ENCODE data around the gene TREML1. TPM values are rescaled to one million over a fixed set of nuclear protein-coding genes. Genes with fewer than 3 reads are reported as not detected.

Gene TREML1
- total RNA-seq, 6 donors from 2014 or later: 2.6 to 6.3 (median 4.4) TPM; not detected in 2

GRCh38 chr6:41167173-41167963, 13.2 kb upstream of the TREML1 start:
- no peaks in the 10 kb centered on the region for H3K9me3 ChIP-seq
- WGBS, 2 donors: 58 to 63% methylated on average over 5 of the region's 5 CpGs
- no peak overlapping the region for H3K4me3 ChIP-seq
- no peak overlapping the region for H3K27ac ChIP-seq
- ATAC-seq (ENCODE audit: low FRiP score in 2 of 2) (no peak), DNase-seq (no peak)
- no peaks in the 10 kb centered on the region for H3K27me3 ChIP-seq
- no peaks in the 10 kb centered on the region for H3K36me3 ChIP-seq
- no peak for TF ChIP-seq POLR2A (IDR thresholded peaks at IDR 0.05)
- no peak for TF ChIP-seq POLR2AphosphoS5 (IDR thresholded peaks at IDR 0.05)
- TF ChIP-seq CTCF (IDR thresholded peaks at IDR 0.05): no peak
- TF ChIP-seq EP300 (IDR thresholded peaks at IDR 0.05): no peak
- no peaks in the 10 kb centered on the region for H3K4me1 ChIP-seq

GRCh38 chr6:41164551-41165120, 10.5 kb upstream of the TREML1 start:
- no peaks in the 10 kb centered on the region for H3K36me3 ChIP-seq
- 79 to 83% methylated on average over 4 of the region's 4 CpGs for WGBS, 2 donors
- H3K9me3 ChIP-seq: no peaks in the 10 kb centered on the region
- TF ChIP-seq EP300 (IDR thresholded peaks at IDR 0.05) (no peak), POLR2AphosphoS5 (IDR thresholded peaks at IDR 0.05) (no peak), POLR2A (IDR thresholded peaks at IDR 0.05) (no peak), CTCF (IDR thresholded peaks at IDR 0.05) (no peak)
- H3K27ac ChIP-seq: no peak overlapping the region
- no peaks in the 10 kb centered on the region for H3K4me1 ChIP-seq
- H3K4me3 ChIP-seq: no peak overlapping the region
- H3K27me3 ChIP-seq: no peaks in the 10 kb centered on the region
- DNase-seq: no peak
- no peak for ATAC-seq (ENCODE audit: low FRiP score in 2 of 2)

- no peak for ATAC-seq (ENCODE audit: low FRiP score in 2 of 2)
- Histone ChIP-seq H3K27me3 (no peaks in the 10 kb centered on the region), H3K27ac (no peak overlapping the region), H3K36me3 (no peaks in the 10 kb centered on the region), H3K9me3 (no peaks in the 10 kb centered on the region), H3K4me1 (peaks cover 0 to 6% (median 2%) of the 10 kb centered on the region in 4 donors), H3K4me3 (no peak overlapping the region)
- 100% methylated on average over 1 of the region's 1 CpG; no CpG with 5 or more reads in 1 of the 2 donors for WGBS, 2 donors
- DNase-seq: no peak
- TF ChIP-seq CTCF (IDR thresholded peaks at IDR 0.05): no peak
- TF ChIP-seq POLR2A (IDR thresholded peaks at IDR 0.05): no peak
- TF ChIP-seq EP300 (IDR thresholded peaks at IDR 0.05): no peak
- no peak for TF ChIP-seq POLR2AphosphoS5 (IDR thresholded peaks at IDR 0.05)
Observed at GRCh38 chr6:41163419-41163717, 9.2 kb upstream of the TREML1 start.

GRCh38 chr6:41162687-41163418, 8.7 kb upstream of the TREML1 start, which contains the start of gene TREM2:
Gene TREM2, minus strand, starts transcription at chr6:41163116. Its CDS starts 34 bp downstream, at chr6:41163082.
- H3K4me3 ChIP-seq: peak within 1 kb of the TSS in 2 of 4 donors; percentile 14 to 31
- H3K27me3 ChIP-seq: no peaks in the 10 kb centered on the region
- H3K4me1 ChIP-seq: peaks cover 0 to 6% (median 2%) of the 10 kb centered on the region in 4 donors
- H3K27ac ChIP-seq: no peak within 1 kb of the TSS
- WGBS, 2 donors: 63 to 82% methylated on average over 9 to 10 of the region's 10 CpGs
- DNase-seq (peak in 1 of 2 donors; percentile 30), ATAC-seq (ENCODE audit: low FRiP score in 2 of 2) (peak in 1 of 2 donors; percentile 43)
- H3K36me3 ChIP-seq: no peaks in the 10 kb centered on the region
- no peaks in the 10 kb centered on the region for H3K9me3 ChIP-seq
- TF ChIP-seq EP300 (IDR thresholded peaks at IDR 0.05): no peak
- TF ChIP-seq POLR2A (IDR thresholded peaks at IDR 0.05): no peak
- TF ChIP-seq POLR2AphosphoS5 (IDR thresholded peaks at IDR 0.05): no peak
- no peak for TF ChIP-seq CTCF (IDR thresholded peaks at IDR 0.05)

Data from upper lobe of left lung (tissue), 6 donors.